ENCODE results near the gene SLC52A3.
"Not testable (repeated sequence)": the region's sequence is repeated elsewhere in the genome, so short reads cannot be mapped to it uniquely, and the experiment has no call there.

The SLC52A3 gene

GRCh38 chr20:813390-813789 is 45.1 kb upstream of the SLC52A3 start:
- Histone ChIP-seq H2AFZ (ENCODE audit: low read length) (no peak overlapping the region), H3F3A (ENCODE audit: insufficient read depth, low read length) (no peaks in the 10 kb centered on the region), H4K20me1 (ENCODE audit: insufficient read depth, low read length) (no peaks in the 10 kb centered on the region), H3K27ac (ENCODE audit: low read length) (no peak overlapping the region), H3K4me3 (ENCODE audit: low read length) (no peak overlapping the region), H3K27me3 (replicated peaks; ENCODE audit: insufficient read depth, low read length) (no peaks in the 10 kb centered on the region), H3K9ac (ENCODE audit: low read length) (no peak overlapping the region), H3K9me2 (replicated peaks; ENCODE audit: insufficient read depth, low read length) (no peaks in the 10 kb centered on the region), H3K79me2 (ENCODE audit: low read length) (no peaks in the 10 kb centered on the region), H3K9me3 (replicated peaks; ENCODE audit: insufficient read depth, low read length) (no peaks in the 10 kb centered on the region), H3K4me2 (ENCODE audit: low read depth, low read length) (no peak overlapping the region), H3K4me1 (ENCODE audit: low read length) (no peaks in the 10 kb centered on the region), H3K36me3 (replicated peaks; ENCODE audit: insufficient read depth, low read length) (no peaks in the 10 kb centered on the region)
- TF ChIP-seq EZH2 (optimal IDR thresholded peaks at IDR 0.05; ENCODE audit: low read depth, low read length) (no peak), EZH2phosphoT487 (IDR thresholded peaks at IDR 0.05; ENCODE audit: low read length) (no peak)
- TF ChIP-seq, protein P1, sequence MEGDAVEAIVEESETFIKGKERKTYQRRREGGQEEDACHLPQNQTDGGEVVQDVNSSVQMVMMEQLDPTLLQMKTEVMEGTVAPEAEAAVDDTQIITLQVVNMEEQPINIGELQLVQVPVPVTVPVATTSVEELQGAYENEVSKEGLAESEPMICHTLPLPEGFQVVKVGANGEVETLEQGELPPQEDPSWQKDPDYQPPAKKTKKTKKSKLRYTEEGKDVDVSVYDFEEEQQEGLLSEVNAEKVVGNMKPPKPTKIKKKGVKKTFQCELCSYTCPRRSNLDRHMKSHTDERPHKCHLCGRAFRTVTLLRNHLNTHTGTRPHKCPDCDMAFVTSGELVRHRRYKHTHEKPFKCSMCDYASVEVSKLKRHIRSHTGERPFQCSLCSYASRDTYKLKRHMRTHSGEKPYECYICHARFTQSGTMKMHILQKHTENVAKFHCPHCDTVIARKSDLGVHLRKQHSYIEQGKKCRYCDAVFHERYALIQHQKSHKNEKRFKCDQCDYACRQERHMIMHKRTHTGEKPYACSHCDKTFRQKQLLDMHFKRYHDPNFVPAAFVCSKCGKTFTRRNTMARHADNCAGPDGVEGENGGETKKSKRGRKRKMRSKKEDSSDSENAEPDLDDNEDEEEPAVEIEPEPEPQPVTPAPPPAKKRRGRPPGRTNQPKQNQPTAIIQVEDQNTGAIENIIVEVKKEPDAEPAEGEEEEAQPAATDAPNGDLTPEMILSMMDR (IDR thresholded peaks at IDR 0.05; ENCODE audit: low read length) = no peak
- DNase-seq = no peak

- H3K36me3 ChIP-seq (replicated peaks; ENCODE audit: insufficient read depth, low read length); H3F3A ChIP-seq (ENCODE audit: insufficient read depth, low read length); DNase-seq; H3K27ac ChIP-seq (ENCODE audit: low read length); H3K4me1 ChIP-seq (ENCODE audit: low read length); H2AFZ ChIP-seq (ENCODE audit: low read length); H3K9me2 ChIP-seq (replicated peaks; ENCODE audit: insufficient read depth, low read length); H3K9ac ChIP-seq (ENCODE audit: low read length); H3K4me2 ChIP-seq (ENCODE audit: low read depth, low read length); H3K4me3 ChIP-seq (ENCODE audit: low read length); H3K27me3 ChIP-seq (replicated peaks; ENCODE audit: insufficient read depth, low read length); H3K79me2 ChIP-seq (ENCODE audit: low read length); H3K9me3 ChIP-seq (replicated peaks; ENCODE audit: insufficient read depth, low read length); H4K20me1 ChIP-seq (ENCODE audit: insufficient read depth, low read length): not testable (repeated sequence)
These were observed 44.1 kb upstream of the SLC52A3 start for GRCh38 chr20:812435-812814.

GRCh38 chr20:811776-812434 is 43.6 kb upstream of the SLC52A3 start:
- not testable (repeated sequence) for H3K79me2 ChIP-seq (ENCODE audit: low read length); H3K9ac ChIP-seq (ENCODE audit: low read length); H3K9me2 ChIP-seq (replicated peaks; ENCODE audit: insufficient read depth, low read length); H3K4me3 ChIP-seq (ENCODE audit: low read length); H3K4me1 ChIP-seq (ENCODE audit: low read length); H3F3A ChIP-seq (ENCODE audit: insufficient read depth, low read length); H3K9me3 ChIP-seq (replicated peaks; ENCODE audit: insufficient read depth, low read length); H3K36me3 ChIP-seq (replicated peaks; ENCODE audit: insufficient read depth, low read length); H3K27me3 ChIP-seq (replicated peaks; ENCODE audit: insufficient read depth, low read length); H3K4me2 ChIP-seq (ENCODE audit: low read depth, low read length); DNase-seq; H4K20me1 ChIP-seq (ENCODE audit: insufficient read depth, low read length); H3K27ac ChIP-seq (ENCODE audit: low read length); H2AFZ ChIP-seq (ENCODE audit: low read length)

DNA sequence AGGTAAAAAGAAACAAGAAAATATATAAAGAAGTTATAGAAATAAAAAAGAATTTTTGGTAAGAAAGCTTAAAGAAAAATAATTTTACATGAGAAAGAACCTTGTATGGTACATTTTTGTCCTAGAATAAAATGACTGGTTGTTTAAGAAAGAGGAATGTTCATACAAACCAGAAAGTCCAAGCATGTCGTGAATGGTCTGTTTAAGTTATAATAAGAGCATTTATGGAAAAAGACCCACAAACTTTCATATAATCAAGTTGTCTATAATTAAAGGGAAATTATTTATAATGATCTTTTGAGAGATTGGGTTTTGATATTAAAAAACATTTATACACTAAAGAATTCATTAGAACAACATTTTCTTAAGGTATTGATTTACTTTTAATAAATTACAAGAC is 37.4 kb upstream of the SLC52A3 start:
- Histone ChIP-seq H3K4me1 (ENCODE audit: low read length) (no peaks in the 10 kb centered on the region), H3K4me3 (ENCODE audit: low read length) (no peak overlapping the region), H3K4me2 (ENCODE audit: low read depth, low read length) (no peak overlapping the region), H3K9me2 (replicated peaks; ENCODE audit: insufficient read depth, low read length) (no peaks in the 10 kb centered on the region), H3K9me3 (replicated peaks; ENCODE audit: insufficient read depth, low read length) (no peaks in the 10 kb centered on the region), H3F3A (ENCODE audit: insufficient read depth, low read length) (no peaks in the 10 kb centered on the region), H3K79me2 (ENCODE audit: low read length) (no peaks in the 10 kb centered on the region), H4K20me1 (ENCODE audit: insufficient read depth, low read length) (no peaks in the 10 kb centered on the region), H3K9ac (ENCODE audit: low read length) (no peak overlapping the region), H3K36me3 (replicated peaks; ENCODE audit: insufficient read depth, low read length) (no peaks in the 10 kb centered on the region), H2AFZ (ENCODE audit: low read length) (no peak overlapping the region), H3K27ac (ENCODE audit: low read length) (no peak overlapping the region), H3K27me3 (replicated peaks; ENCODE audit: insufficient read depth, low read length) (no peaks in the 10 kb centered on the region)
- DNase-seq = no peak
- TF ChIP-seq EZH2 (optimal IDR thresholded peaks at IDR 0.05; ENCODE audit: low read depth, low read length) (no peak), EZH2phosphoT487 (IDR thresholded peaks at IDR 0.05; ENCODE audit: low read length) (no peak)
- TF ChIP-seq, protein P1 (IDR thresholded peaks at IDR 0.05; ENCODE audit: low read length) = no peak
